ENCODE measurements around the gene RPL21. TPM values are rescaled to one million over a fixed set of nuclear protein-coding genes. Genes with fewer than 3 reads are reported as not detected.

RPL21 gene
- 478 and 1,143 TPM in 2 replicates for total RNA-seq

GRCh38 chr13:27251166-27252091 is at the start of gene RPL21:
TSS of gene RPL21 (plus strand) at chr13:27251558. CDS start at chr13:27253777, 2,219 bp downstream.

DNA sequence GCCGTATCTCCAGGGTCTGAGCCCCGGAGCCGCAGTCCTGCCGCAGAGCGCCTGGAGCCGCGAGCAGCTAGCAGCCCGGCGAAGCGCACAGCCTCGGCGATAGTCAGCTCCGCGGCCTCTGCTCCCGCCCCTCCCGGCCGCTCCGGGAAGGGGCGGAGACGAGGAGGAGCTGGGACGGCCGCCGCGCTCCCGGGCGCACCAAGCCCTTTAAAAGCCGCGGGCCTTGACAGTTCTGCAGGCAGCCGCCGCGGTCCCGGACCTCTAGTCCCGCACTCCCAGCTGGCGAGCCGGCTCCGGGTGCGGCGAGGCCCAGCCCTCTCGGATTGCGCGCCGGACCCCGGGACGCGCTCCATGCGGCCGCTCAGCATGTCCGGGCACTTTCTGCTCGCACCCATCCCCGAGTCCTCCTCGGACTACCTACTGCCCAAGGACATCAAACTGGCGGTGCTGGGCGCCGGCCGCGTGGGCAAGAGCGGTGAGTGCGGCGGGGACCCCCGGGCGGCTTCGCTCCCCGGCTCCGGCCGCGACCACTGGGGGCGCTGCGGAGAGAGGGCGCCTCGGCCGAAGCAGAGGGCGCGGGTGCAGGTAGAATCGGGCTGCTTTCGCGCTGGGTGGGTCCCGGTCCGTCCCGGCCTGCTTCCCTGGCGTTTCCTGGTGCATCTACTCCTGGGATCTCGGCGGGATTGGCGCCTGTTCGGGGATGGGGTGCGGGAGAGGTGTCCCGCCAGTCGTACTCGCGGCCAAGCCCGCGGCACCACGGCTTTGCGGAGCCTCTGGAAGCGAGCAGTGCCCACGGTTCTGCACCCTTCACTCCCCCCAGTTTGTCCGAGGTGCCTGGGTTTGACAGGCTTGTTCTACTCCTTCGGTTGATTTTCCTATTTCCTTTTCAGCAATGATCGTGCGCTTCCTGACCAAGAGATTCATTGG is 19.5 kb downstream of the RPL21 start, which contains the start of gene RASL11A:
TSS of gene RASL11A (plus strand) at position 237 of the 927 bp plus-strand sequence. CDS start at position 352, 115 bp downstream.

Other genes with a start within 250 kb of the RPL21 start
- gene USP12, start 79.7 kb upstream of the RPL21 start, total RNA-seq, result 28.0 and 30.2 TPM in 2 replicates
- gene RASL11A, start 19.3 kb downstream of the RPL21 start, total RNA-seq, result 0.64 and 2.1 TPM in 2 replicates
- 91.2 and 129 TPM in 2 replicates for gene GTF3A, start 173.1 kb downstream of the RPL21 start, total RNA-seq
- 52.6 and 66.7 TPM in 2 replicates for gene MTIF3, start 199.0 kb downstream of the RPL21 start, total RNA-seq